SU-DHL-6 (cell line): ENCODE data around the gene GULP1.
"Not testable (repeated sequence)": the region's sequence is repeated elsewhere in the genome, so short reads cannot be mapped to it uniquely, and the experiment has no call there.

Experiments
- H2AFZ ChIP-seq: fragments of 200-600 bp; sonication (generic); 2 replicates; pipeline ENCODE4 v1.6.1; 2014; ENCODE audit warnings: low read depth, mild to moderate bottlenecking, moderate library complexity, mixed read lengths, antibody characterized with exemption, low read length; ENCODE audit not compliant: severe bottlenecking
- H3F3A ChIP-seq: fragments of 200-600 bp; shearing (Covaris generic); 2 replicates; pipeline ENCODE4 v1.6.0; 2016; ENCODE audit warnings: antibody characterized with exemption, mild to moderate bottlenecking; ENCODE audit not compliant: insufficient read depth
- H3K27ac ChIP-seq: fragments of 200-600 bp; sonication (generic); 2 replicates; pipeline ENCODE4 v1.5.1; 2016; ENCODE audit warnings: low read depth, mild to moderate bottlenecking, low read length, moderate library complexity, mixed read lengths
- H3K27me3 ChIP-seq: fragments of 200-600 bp; sonication (generic), shearing (Covaris generic); 2 replicates; pipeline ENCODE4 v1.6.0; 2014; ENCODE audit warnings: mild to moderate bottlenecking, low read length
- H3K36me3 ChIP-seq: fragments of 200-600 bp; sonication (generic); 2 replicates; pipeline ENCODE4 v1.6.1; 2014; ENCODE audit warnings: mild to moderate bottlenecking, low read length, mixed read lengths
- H3K4me2 ChIP-seq: fragments of 300-600, 200-600 bp; shearing (Covaris generic), sonication (generic); 2 replicates; pipeline ENCODE4 v1.6.0; 2014; ENCODE audit warnings: low read length, low read depth, mild to moderate bottlenecking; ENCODE audit not compliant: poor library complexity, severe bottlenecking
- H3K4me3 ChIP-seq: fragments of 200-600 bp; sonication (generic); 2 replicates; pipeline ENCODE4 v1.5.1; 2014; ENCODE audit warnings: antibody characterized with exemption, low read length, mild to moderate bottlenecking, mixed read lengths; ENCODE audit not compliant: insufficient read depth, poor library complexity, severe bottlenecking
- H3K79me2 ChIP-seq: fragments of 200-600 bp; sonication (generic); 2 replicates; pipeline ENCODE4 v1.6.1; 2014; ENCODE audit warnings: mild to moderate bottlenecking, low read length, moderate library complexity; ENCODE audit not compliant: insufficient read depth
- H3K9ac ChIP-seq: fragments of 200-600 bp; sonication (generic); 2 replicates; pipeline ENCODE4 v1.7.0; 2014; ENCODE audit warnings: mild to moderate bottlenecking, low read length
- H3K9me2 ChIP-seq: fragments of 200-600 bp; sonication (generic); replicated peaks from 2 replicates; pipeline ENCODE4 v1.6.1; 2014; ENCODE audit warnings: low read length; ENCODE audit not compliant: insufficient read depth
- H3K9me3 ChIP-seq: fragments of 200-600 bp; sonication (generic); 2 replicates; pipeline ENCODE4 v1.6.1; 2014; ENCODE audit warnings: low read length, mixed read lengths; ENCODE audit not compliant: insufficient read depth
- H4K20me1 ChIP-seq: fragments of 200-600 bp; sonication (generic); 2 replicates; pipeline ENCODE4 v1.6.1; 2014; ENCODE audit warnings: low read depth, mild to moderate bottlenecking, antibody characterized with exemption, low read length, moderate library complexity, mixed read lengths
- CTCF ChIP-seq: fragments of 200-600 bp; sonication (generic); IDR thresholded peaks from one replicate; pipeline ENCODE4 v1.5.1; 2017; ENCODE audit warnings: antibody characterized with exemption, mild to moderate bottlenecking, low read length, moderate library complexity; ENCODE audit not compliant: insufficient read depth, poor library complexity, severe bottlenecking
- EZH2phosphoT487 ChIP-seq: fragments of 200-600 bp; sonication (generic), shearing (Covaris generic); conservative IDR thresholded peaks from 2 replicates; pipeline ENCODE4 v1.6.1; 2018; ENCODE audit warnings: mild to moderate bottlenecking, antibody characterized with exemption, low read length, moderate library complexity, mixed read lengths

Gene GULP1

GRCh38 chr2:188456114-188456909 lies 164.6 kb downstream of the GULP1 start:
- Histone ChIP-seq H3F3A (no peaks in the 10 kb centered on the region), H3K9me3 (no peaks in the 10 kb centered on the region; the same call in 1 of the 2 replicates), H3K36me3 (no peaks in the 10 kb centered on the region), H3K9me2 (no peaks in the 10 kb centered on the region), H2AFZ (no peak overlapping the region), H3K4me2 (no peak overlapping the region), H3K4me3 (no peak overlapping the region), H3K27ac (no peak overlapping the region), H3K79me2 (no peaks in the 10 kb centered on the region), H3K27me3 (no peaks in the 10 kb centered on the region), H4K20me1 (no peaks in the 10 kb centered on the region), H3K9ac (no peak overlapping the region)
- TF ChIP-seq EZH2phosphoT487 (no peak), CTCF (no peak)

DNA sequence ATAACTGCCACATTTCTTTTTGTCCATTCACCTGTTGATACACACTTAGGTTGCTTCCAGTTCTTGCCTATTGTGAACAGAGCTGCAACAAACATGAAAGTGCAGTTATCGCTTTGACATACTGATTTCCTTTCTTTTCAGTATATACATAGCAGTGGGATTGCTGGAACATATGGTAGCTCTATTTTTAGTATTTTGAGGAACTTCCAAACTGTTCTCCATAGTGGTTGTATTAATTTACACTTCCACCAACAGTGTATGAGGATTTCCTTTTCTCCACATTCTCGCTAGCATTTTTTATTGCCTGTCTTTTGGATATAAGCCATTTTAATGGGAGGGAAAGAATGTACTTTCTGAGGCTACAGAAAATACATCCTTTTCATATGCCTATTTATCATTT lies 167.4 kb downstream of the GULP1 start:
- Histone ChIP-seq H3K27me3 (no peaks in the 10 kb centered on the region), H4K20me1 (no peaks in the 10 kb centered on the region), H3K27ac (no peak overlapping the region), H3K4me3 (no peak overlapping the region), H3K36me3 (no peaks in the 10 kb centered on the region), H3K9ac (no peak overlapping the region), H3K9me3 (no peaks in the 10 kb centered on the region), H3K79me2 (no peaks in the 10 kb centered on the region), H3K4me2 (no peak overlapping the region), H3F3A (no peaks in the 10 kb centered on the region), H2AFZ (no peak overlapping the region), H3K9me2 (no peaks in the 10 kb centered on the region)
- TF ChIP-seq EZH2phosphoT487 = no peak

GRCh38 chr2:188466078-188466477 lies 174.4 kb downstream of the GULP1 start:
- not testable (repeated sequence) for H4K20me1 ChIP-seq, H3K9ac ChIP-seq, H3K36me3 ChIP-seq, H3K27ac ChIP-seq, H3F3A ChIP-seq, H3K4me3 ChIP-seq, H3K79me2 ChIP-seq, H3K9me2 ChIP-seq, H3K4me2 ChIP-seq, H3K27me3 ChIP-seq, H2AFZ ChIP-seq, H3K9me3 ChIP-seq

GRCh38 chr2:188466761-188467160 lies 175.1 kb downstream of the GULP1 start:
- no peaks in the 10 kb centered on the region for H3K9me2 ChIP-seq
- no peak overlapping the region for H3K27ac ChIP-seq
- H3K79me2 ChIP-seq = no peaks in the 10 kb centered on the region

More at GRCh38 chr2:188466761-188467160, 175.1 kb downstream of the GULP1 start:
- Histone ChIP-seq H3K9me3 (no peaks in the 10 kb centered on the region), H2AFZ (no peak overlapping the region), H3K9ac (no peak overlapping the region), H3K4me2 (no peak overlapping the region), H3K4me3 (no peak overlapping the region), H3K36me3 (no peaks in the 10 kb centered on the region), H3K27me3 (no peaks in the 10 kb centered on the region), H4K20me1 (no peaks in the 10 kb centered on the region), H3F3A (no peaks in the 10 kb centered on the region)
- TF ChIP-seq EZH2phosphoT487 = no peak
- TF ChIP-seq CTCF = no peak
